DMS153 (cell line): ENCODE results near the gene S100PBP.
"Not testable (repeated sequence)": the region's sequence is repeated elsewhere in the genome, so short reads cannot be mapped to it uniquely, and the experiment has no call there.

ENCODE experiments used
- DNase-seq: peaks from one replicate; lab custom pipeline; 2025; lab: John Stamatoyannopoulos, UW

S100PBP gene

DNA sequence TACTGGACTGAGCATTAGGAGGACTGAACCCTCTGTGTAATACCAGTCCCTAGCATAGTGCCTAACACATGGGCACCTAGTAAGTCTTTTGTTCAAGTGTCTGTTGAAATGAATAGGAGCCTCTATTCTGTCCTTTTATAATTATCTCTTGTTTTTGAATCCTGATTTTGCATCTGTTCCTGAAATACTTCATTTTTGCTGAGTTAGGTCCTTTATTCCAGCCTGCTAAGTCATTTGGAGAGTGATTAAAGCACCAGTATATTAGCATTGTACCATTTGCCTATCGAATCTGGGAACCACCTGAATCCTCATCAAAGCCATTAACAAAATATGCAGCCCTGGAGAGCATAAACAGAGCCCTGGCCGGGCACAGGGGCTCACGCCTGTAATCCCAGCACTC, 32.6 kb upstream of the S100PBP start:
- DNase-seq: no peak

DNA sequence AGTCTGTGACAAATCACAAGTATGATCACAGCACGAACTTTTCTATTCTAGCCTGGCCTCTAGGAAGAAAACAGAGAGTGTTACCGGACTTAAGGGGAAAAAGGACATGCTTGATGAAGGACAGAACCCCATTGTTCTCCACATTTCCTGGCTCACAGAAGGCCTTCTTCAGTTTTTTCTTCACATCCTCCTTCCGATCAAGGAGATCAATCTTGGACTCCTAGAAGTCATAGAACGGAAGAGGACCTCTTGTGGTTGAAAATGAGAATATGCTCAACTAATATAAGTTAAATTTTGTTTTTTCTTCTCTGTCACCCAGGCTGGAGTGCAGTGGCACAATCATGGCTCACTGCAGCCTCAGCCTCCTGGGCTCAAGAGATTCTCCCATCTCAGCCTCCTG, 30.6 kb upstream of the S100PBP start:
- DNase-seq: no peak

DNA sequence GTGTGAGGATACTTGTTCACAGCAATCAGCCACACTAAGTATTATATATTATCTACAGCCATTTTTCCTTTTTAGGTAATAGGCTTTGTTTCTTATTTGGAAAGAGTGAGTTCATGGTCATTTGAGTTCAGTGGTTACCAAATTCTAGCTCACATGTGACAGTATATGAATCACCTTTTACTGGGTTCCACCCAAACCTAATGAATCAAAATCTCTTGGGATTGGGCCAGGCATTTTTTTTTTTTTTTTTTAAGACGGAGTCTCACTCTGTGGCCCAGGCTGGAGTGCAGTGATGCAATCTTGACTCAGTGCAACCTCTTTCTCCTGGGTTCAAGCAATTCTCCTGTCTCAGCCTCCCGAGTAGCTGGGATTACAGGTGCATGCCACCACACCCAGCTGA, 28.1 kb upstream of the S100PBP start:
- not testable (repeated sequence) for DNase-seq

DNA sequence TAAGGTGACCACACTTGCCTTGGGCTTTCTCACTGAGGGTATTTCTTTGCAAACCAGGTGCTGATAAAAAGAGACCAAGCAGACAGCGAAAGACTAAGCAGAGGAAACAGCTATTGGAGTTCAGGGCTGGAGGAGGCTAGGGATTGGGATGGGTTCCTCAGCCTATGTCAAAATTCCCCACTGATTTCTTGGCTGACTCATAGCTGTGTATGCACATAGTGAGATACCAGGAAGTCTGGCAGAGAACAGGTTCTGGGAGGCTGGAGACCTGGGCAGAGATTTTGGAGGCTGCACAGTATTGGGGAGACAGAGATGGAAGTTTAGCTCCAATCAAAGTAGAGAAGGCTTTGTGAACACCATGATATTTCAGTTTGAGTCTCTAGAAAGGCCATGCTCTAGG, 25.6 kb upstream of the S100PBP start:
- DNase-seq: no peak

DNA sequence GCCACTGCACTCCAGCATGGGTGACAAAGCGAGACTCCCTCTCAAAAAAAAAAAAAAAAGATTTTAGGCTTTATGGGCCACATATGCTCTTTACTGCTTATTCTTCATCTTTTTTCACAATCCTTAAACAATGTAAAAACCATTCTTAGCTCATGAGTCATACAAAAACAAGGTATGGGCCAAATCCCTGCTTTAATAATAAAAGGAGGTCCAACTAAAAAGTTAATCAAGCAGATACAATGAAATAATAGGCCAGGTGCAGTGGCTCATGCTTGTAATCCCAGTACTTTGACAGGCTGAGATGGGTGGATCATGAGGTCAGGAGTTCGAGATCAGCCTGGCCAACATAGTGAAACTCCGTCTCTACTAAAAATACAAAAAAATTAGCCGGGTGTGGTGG, 21.7 kb upstream of the S100PBP start:
- DNase-seq: not testable (repeated sequence)

DNA sequence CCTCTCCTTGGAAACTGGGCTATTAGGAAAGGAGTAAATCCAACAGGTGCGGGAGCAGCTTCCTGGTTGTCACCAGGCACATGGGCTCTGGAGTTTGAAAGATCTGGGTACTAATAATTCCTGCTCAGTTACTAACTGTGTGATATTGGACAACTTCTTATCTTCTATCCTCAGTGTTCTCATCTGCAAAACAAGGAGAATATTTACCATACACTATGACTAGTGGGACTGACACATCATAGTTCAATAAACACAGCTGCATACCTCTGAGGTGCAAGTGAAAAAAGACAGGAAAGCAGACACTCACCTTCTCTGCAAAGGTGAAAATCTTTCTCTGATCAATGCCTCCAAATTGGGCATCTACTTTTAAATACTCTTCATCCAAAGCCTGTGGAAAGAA, 20.0 kb upstream of the S100PBP start:
- DNase-seq: no peak

DNA sequence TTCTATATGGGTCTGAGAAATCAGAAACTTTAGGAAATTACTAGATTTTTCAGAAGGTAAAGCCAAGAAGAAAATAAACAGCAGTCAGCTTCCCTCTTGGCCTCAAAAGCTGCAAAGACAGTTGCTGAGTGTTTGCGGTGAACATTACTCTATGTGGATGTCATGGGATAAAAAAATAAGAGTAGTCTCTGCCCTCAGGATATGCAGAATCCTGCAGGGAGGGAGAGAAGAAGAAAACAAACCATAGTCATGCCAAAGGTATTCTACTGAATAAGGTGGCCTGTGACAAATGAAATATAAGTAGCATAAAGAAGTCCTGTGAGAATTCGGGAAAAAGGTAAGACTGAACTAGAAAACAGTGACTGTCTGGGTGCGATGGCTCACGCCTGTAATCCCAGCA, 19.3 kb upstream of the S100PBP start:
- no peak for DNase-seq

DNA sequence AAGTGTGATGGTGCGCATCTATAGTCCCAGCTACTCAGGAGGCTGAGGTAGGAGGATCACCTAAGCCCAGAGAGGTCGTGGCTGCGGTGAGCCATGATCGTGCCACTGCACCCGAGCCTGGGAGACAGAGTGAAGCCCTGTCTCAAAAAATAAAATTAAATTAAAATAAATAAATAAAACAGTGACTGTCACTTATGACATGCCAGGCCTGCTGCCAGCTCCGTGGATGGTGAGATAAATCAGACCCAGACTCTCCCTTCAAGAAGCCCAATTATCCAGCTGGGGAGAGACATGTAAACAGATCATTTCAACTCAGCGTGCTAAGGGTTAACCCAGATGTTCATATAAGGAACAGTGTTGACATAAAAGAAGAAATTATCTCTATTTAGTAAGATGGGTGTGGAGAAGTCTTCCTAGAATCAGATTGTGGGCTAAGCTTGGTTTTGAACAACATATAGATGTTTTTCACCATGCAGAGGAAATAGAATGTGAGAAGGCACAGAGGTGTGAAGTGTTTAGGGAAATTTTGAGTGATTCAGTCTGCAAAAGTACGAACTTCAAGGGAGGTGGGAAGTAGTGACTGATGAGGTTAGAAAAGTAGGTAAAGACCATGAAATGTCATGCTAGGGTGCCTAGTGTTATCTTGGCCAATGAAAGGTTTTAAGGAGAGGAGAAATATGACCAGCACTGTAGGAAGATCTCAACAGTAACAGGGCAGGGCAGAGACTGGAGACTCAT, 18.6 kb upstream of the S100PBP start:
- no peak for DNase-seq

DNA sequence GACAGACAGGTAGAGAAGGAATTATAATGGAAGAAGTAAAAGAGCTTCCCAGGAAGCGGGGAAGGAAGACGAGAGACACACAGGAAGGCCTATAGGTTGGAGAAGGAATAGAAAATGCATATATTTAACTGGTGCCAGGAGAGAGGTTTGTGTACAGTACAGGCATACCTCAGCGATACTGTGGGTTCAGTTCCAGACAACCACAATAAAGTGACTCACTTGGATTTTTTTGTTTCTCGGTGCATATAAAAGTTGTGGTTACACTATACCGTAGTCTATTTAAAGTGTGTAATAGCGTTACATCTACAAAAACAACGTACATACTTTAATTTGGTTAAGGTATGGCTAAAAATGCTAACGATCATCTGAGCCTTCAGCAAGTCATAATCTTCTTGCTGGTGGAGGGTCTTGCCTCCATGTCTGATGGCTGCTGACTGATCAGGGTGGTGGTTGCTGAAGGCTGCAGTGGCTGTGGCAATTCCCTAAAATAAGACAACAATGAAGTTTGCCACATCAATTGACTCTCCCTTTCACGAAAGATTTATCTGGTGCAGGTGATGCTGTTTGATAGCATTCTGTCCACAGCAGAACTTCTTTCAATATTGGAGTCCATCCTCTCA, 16.2 kb upstream of the S100PBP start:
- DNase-seq: no peak

DNA sequence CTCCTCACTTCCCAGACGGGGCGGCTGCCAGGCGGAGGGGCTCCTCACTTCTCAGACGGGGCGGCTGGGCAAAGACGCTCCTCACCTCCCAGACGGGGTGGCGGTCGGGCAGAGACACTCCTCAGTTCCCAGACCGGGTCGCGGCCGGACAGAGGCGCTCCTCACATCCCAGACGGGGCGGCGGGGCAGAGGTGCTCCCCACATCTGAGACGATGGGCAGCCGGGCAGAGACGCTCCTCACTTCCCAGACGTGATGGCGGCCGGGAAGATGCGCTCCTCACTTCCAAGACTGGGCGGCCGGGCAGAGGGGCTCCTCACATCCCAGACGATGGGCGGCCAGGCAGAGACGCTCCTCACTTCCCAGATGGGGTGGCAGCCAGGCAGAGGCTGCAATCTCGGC, 13.0 kb upstream of the S100PBP start:
- DNase-seq: not testable (repeated sequence)

DNA sequence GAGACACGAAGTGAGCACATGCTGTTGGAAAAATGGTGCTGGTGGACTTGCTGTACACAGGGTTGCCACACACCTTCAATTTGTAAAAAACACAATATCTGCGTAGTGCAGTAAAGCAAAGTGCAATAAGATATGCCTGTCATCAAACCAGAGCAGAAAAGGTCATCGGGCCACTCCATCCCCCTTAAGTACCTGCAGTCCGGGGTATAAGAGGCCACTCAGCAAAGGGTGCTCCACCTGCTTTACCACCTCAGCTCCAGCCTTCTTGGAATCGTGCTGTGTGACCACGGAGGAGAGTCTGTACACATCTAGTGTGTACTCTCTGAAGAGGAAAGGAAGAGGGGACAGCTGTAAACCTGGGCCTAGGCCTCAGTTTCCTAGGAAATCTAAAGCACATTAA, 11.2 kb upstream of the S100PBP start:
- no peak for DNase-seq

DNA sequence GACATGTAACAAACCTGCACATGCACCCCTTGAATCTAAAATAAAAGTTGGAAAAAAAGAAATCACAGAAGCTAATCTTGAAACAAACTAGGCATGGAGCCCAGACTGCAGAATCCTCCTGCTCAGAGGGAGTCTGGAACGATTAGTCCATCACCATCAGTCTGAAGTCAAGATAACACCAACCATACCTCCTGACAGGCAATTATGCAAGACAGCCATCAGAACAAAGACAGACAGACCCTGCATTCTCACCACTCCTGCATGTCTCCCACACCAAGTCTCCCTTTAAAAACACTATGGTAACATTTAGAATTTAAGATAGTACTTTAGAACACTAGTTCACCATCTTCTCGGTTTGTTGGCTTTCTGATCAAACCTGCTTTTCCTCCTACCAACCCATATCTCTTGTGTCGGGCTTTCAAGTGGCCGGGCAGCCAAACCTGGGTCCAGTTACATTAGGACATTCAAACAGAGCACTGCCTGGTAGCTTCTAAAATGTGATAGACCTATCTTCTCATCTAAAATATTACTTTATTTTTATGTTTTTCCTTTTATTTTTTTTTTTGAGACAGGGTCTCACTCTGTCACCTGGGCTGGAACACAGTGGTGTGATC, 10.4 kb upstream of the S100PBP start:
- DNase-seq: no peak

DNA sequence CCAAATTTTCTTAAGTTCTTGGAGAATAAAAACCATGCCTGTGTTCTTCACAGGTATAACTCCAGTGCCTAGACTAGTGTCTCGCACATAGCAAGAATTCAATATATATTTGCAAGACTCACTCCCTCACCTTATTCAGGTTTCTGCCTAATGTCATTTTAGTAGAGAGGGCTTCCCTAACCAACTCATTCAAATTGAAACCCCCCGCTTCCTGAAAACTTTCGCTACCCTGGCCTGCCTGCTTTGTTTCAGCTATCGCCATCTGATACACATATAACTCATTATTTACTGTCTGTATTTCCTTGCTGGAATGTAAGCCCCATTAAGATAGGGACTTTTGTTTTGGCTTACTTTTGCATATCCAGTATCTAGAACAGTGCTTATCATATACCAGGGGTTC, 8.9 kb upstream of the S100PBP start:
- no peak for DNase-seq

DNA sequence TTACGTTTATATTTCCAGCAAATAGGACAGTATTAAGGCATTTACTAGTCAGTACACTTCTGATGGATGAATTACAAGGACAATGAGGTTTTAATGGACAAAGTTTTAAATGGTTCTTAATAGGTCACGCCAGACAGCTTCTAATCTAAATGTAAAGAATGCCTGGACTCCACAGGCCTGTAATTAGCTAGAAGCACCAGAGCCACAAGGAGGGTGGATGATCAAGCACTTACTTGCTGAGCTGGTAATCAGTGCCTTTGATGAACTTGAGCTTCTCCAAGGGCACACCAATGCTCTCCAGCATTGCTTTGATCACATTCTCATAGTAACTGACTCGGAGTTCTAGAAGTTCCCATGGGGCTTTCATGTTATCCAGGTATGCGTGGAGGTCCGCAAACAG, 7.1 kb upstream of the S100PBP start:
- DNase-seq: no peak

DNA sequence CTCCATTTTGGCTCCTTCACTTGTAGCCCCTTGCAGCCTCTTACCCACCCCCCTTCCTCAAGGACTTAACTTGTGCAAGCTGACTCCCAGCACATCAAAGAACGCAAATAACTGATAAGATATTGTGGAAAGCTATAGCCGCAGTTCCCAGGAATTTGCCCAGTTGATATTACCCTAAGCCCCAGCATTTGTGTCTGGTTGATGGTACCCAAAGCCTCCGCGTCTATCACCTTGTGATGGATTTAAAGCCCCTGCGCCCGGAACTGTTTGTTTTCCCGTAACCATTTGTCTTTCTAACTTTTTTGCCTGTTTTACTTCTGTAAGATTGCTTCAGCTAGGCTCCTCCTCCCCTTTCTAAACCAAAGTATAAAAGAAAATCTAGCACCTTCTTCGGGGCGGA, 6.2 kb upstream of the S100PBP start:
- DNase-seq: no peak

DNA sequence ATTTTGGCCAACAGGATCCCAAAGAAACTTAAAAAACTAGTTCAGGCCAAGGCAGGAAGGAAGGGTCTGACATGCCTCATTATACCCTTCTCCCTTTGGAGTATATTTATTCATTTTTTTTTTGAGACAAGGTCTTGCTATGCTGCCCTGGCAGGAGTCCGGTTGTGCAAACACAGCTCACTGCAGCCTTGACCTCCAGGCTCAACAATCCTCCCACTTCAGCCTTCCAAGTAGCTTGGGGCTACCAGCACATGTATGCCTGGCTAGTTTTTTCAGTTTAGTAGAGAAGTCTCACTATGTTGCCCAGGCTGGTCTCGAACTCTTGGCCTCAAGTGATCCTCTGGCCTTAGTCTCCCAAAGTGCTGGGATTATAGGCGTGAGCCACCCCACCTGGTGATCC, 5.5 kb upstream of the S100PBP start:
- DNase-seq: no peak

DNA sequence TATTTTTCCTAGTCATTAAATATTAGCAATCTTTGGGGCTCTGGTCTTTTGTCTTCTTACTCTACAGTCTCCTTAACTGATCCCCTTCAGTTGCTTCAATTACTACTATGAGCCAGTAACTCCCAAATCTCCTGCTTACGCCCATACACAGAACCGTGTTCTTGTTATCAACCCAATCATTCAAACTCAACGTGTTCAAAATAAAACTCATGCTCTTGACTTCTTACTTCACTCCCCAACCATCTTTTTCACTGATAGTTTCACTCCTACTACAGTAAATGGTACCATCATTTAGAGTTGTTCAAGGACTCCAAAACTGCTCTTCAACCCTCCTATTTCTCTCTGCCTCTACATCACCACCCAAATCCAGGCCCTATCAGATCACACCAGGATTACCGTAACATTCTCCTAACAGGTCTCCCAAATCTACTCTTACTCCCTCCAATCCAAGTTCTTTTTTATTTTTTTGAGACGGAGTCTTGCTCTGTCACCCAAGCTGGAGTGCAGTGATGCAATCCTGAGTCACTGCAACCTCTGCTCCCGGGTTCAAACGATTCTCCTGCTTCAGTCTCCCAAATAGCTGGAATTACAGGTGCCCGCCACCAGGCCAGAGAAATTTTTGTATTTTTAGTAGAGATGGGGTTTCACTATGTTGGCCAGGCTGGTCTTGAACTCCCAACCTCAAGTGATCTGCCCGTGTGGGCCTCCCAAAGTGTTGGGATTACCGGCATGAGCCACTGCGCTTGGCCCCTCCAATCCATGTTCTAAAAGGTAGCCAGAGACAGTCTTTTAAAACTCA, 3.3 kb upstream of the S100PBP start:
- DNase-seq: no peak

DNA sequence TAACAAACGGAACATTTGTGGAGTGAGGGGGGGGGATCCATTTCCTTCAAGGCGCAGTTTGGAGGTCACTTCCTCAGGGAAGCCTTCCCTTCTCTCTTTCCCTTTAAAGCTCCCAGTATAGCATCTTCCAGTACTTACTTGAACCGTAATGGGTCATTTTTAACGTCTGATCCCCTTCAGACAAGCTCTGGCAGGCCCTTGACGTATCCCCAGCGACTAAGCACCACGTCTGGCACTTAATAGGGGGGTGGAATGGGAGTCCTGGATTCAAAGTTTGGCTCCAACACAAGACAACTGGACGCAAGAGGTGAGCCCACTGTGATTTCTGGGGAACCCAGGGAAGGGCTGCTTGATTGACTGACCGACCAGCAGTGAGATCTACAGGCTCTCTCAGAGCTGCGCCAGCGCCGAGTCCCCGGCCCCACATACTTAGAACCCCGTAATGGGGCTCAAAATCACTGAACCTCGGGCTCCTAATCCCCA, 736 bp upstream of the S100PBP start:
- peak; percentile 35 for DNase-seq

DNA sequence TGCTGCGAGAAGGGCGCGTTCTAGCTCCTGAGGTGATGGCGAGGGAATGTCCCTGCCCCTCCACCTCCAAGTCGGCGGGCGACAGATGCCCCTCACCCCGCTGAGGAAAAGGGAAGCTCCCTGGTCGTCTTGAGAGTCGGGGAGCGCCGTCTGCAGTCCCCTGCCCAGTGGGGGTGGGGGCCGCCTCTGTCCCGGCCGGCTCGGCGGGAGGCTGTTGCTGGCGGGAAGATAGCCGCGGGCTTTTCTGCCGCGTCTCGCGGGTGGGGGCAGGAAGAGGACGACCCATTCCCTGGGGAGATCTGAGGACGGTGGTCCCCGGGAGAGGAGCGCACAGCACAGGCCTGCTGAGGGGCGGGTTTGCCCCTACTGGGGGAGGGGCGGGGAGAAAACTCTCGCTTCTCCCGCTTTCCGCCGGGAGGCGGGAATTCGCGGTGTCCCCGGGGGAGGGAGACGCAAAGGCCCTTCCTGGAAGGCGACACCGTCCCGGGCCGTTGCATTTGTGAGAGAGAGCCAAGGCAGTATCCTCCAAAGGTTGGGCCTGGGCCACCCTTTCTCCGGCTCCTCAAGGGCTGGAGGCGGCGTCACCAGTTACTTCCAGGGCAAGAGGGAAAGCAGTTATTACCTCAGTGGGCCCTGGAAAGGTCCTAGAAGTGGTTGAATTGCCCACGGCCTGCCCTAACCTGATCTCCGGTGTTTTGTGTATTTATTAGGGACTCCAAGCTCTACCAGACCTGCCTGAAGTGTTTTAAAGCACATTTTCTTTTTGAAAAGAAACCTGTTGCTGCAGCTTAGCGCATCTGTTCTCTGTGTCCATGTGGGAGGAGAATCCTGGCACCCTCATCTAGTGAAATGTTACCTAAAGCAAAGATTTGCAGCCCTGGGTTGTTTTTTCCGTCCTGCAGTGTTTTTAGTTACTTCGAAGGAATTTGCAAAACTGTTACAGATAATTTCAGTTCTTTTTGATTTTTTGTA, 648 bp downstream of the S100PBP start:
- peak; percentile 48 for DNase-seq

DNA sequence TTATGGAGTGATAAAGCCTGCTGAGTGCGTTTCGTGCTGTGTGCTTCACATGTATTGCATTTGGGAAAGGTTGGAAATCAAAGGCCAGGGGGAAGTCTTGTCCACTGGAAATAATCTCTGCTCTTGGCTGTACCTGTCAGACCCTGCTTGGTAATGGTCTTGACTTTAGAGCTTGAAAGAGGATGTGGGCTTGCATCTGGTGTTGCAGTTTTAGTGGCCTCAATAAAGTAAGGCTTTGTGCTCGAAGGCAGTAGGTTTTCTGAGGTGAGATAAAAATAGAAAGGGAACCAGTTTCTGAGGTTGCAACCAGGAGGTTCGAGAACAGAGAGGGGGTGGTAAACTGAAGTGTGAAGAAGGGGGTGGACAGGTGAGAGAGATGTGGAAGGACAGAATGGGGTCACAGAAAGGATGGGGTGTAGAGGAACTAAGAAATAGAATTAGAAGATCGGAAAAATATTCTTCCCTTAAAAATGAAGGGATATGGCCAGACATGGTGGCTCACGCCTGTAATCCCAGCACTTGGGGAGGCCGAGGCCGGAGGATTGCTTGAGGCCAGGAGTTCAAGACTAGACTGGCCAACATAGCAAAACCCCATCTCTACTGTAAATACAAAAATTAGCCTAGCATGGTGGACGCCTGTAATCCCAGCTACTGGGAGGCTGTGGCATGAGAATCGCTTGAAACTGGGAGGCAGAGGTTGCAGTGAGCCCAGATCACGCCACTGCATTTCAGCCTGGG, 1.5 kb downstream of the S100PBP start:
- no peak for DNase-seq

DNA sequence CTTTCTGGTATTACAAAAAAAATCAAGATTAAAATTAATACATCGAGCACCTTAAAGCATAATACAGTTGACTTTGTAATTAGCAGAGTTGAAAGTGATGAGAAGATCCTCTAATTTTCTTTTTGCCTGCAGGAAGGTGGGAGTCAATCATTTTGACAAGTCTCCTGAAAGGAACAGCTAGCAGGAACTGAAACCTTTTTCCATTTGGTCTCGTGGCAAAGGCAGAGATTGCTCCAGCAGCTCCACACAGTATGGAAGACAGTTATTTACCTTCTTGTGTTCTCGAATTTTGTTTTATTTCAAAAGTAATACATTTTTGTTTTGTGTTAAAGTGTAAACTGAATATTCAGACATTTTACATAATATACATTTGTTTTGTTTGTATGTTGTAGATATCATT, 7.7 kb downstream of the S100PBP start:
- DNase-seq: no peak
